Measurements from ENCODE around the gene TMEM161B. TPM values are rescaled to one million over a fixed set of nuclear protein-coding genes. Genes with fewer than 3 reads are reported as not detected.
"Not testable (repeated sequence)": the region's sequence is repeated elsewhere in the genome, so short reads cannot be mapped to it uniquely, and the experiment has no call there.

TMEM161B gene
- total RNA-seq, 2 donors from 2014 or later: 27.2 to 31.1 TPM

DNA sequence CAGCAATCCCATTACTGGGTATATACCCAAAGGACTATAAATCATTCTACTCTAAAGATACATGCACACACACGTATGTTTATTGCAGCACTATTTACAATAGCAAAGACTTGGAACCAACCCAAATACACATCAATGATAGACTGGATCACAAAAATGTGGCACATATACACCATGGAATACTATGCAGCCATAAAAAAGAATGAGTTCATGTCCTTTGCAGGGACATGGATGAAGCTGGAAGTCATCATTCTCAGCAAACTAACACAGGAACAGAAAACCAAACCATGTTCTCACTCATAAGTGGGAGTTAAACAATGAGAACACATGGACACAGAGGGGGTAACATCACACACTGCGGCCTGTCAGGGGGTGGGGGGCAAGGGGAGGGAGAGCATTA is 4.1 kb downstream of the TMEM161B start:
- Mint-ChIP-seq H3K27ac (peak overlapping the region; percentile 70), H3K4me1 (ENCODE audit: low read depth) (peaks cover 64% of the 10 kb centered on the region), H3K36me3 (ENCODE audit: insufficient read depth in 2 of 2) (peaks cover 20 to 26% of the 10 kb centered on the region in 2 donors)
- H3K4me3 Mint-ChIP-seq; H3K27me3 Mint-ChIP-seq (ENCODE audit: low read depth); DNase-seq; ATAC-seq (replicated peaks in 1 of 2); H3K9me3 Mint-ChIP-seq: not testable (repeated sequence)

DNA sequence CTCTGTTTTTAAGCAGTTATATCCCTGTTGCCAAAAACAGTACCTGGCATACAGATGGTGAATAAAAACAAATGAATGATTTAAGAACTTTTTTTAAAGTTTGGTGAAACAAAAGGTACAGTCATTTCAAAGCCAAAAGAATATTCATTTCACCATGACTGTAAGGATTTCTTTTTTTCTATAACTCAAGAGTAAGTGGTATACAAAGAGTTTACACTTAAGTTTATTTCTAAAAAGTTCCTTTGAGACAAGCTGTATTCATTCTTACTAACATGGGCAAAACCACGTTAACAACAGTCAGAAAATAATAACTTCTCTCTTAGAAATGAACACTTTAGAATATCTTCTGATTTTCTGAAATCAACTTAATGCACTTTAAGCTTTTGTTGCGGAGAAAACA is 5.3 kb downstream of the TMEM161B start:
- peak; percentile 53 to 65 for ATAC-seq (replicated peaks in 1 of 2)
- Mint-ChIP-seq H3K36me3 (ENCODE audit: insufficient read depth in 2 of 2) (peaks cover 12 to 26% of the 10 kb centered on the region in 2 donors), H3K27me3 (ENCODE audit: low read depth) (no peaks in the 10 kb centered on the region), H3K4me3 (peak overlapping the region in 1 of 2 donors; percentile 68), H3K9me3 (peaks cover 2 to 3% of the 10 kb centered on the region in 2 donors), H3K27ac (peak overlapping the region; percentile 48), H3K4me1 (ENCODE audit: low read depth) (peaks cover 67% of the 10 kb centered on the region)
- DNase-seq: no peak

DNA sequence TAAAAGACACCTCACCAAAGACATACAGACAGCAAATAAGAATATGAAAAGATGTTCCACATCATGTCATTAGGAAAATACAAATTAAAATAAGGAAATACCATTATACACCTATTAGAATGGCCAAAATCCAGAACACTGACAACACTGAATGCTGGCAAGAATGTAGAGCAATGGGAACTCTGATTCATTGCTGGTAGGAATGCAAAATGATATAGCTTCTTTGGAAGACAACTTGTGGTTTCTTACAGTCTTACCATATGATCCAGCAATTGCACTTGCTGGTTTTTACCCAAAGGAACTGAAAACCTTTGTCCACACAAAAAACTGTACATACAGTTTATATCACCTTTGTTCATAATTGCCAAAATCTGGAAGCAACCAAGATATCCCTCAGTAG is 6.5 kb downstream of the TMEM161B start:
- Mint-ChIP-seq H3K27me3 (ENCODE audit: low read depth) (no peaks in the 10 kb centered on the region), H3K9me3 (peaks cover 2 to 3% of the 10 kb centered on the region in 2 donors), H3K4me3 (peak overlapping the region in 1 of 2 donors; percentile 21), H3K4me1 (ENCODE audit: low read depth) (peaks cover 67% of the 10 kb centered on the region), H3K36me3 (ENCODE audit: insufficient read depth in 2 of 2) (peaks cover 12 to 26% of the 10 kb centered on the region in 2 donors), H3K27ac (no peak overlapping the region)
- ATAC-seq (replicated peaks in 1 of 2) (peak in 1 of 2 donors; percentile 25), DNase-seq (no peak)

GRCh38 chr5:88258636-88259035 is 10.0 kb downstream of the TMEM161B start:
- ATAC-seq (replicated peaks in 1 of 2) (no peak), DNase-seq (no peak)
- Mint-ChIP-seq H3K4me3 (no peak overlapping the region), H3K9me3 (no peaks in the 10 kb centered on the region), H3K27ac (no peak overlapping the region), H3K4me1 (ENCODE audit: low read depth) (peaks cover 61% of the 10 kb centered on the region), H3K36me3 (ENCODE audit: insufficient read depth in 2 of 2) (peaks cover 4 to 12% of the 10 kb centered on the region in 2 donors), H3K27me3 (ENCODE audit: low read depth) (no peaks in the 10 kb centered on the region)

GRCh38 chr5:88256872-88257271 is 11.8 kb downstream of the TMEM161B start:
- H3K36me3 Mint-ChIP-seq (ENCODE audit: insufficient read depth in 2 of 2): peaks cover 8 to 13% of the 10 kb centered on the region in 2 donors
- H3K27me3 Mint-ChIP-seq (ENCODE audit: low read depth): no peaks in the 10 kb centered on the region
- no peak for DNase-seq
- no peak overlapping the region for H3K4me3 Mint-ChIP-seq
- H3K9me3 Mint-ChIP-seq: no peaks in the 10 kb centered on the region
- no peak overlapping the region for H3K27ac Mint-ChIP-seq
- peaks cover 53% of the 10 kb centered on the region for H3K4me1 Mint-ChIP-seq (ENCODE audit: low read depth)
- no peak for ATAC-seq (replicated peaks in 1 of 2)

- Mint-ChIP-seq H3K4me3 (no peak overlapping the region), H3K27ac (no peak overlapping the region), H3K36me3 (ENCODE audit: insufficient read depth in 2 of 2) (peaks cover 7 to 10% of the 10 kb centered on the region in 2 donors), H3K27me3 (ENCODE audit: low read depth) (no peaks in the 10 kb centered on the region), H3K4me1 (ENCODE audit: low read depth) (peaks cover 51% of the 10 kb centered on the region), H3K9me3 (no peaks in the 10 kb centered on the region)
- no peak for DNase-seq
- no peak for ATAC-seq (replicated peaks in 1 of 2)
Measured at GRCh38 chr5:88256037-88256436, 12.6 kb downstream of the TMEM161B start.

- Mint-ChIP-seq H3K27ac (peak overlapping the region; percentile 7), H3K36me3 (ENCODE audit: insufficient read depth in 2 of 2) (peaks cover 9 to 10% of the 10 kb centered on the region in 2 donors), H3K27me3 (ENCODE audit: low read depth) (no peaks in the 10 kb centered on the region), H3K9me3 (no peaks in the 10 kb centered on the region), H3K4me1 (ENCODE audit: low read depth) (peaks cover 67% of the 10 kb centered on the region), H3K4me3 (peak overlapping the region in 1 of 2 donors; percentile 26)
- no peak for DNase-seq
- ATAC-seq (replicated peaks in 1 of 2): no peak
Measured at GRCh38 chr5:88254320-88254719, 14.3 kb downstream of the TMEM161B start.

DNA sequence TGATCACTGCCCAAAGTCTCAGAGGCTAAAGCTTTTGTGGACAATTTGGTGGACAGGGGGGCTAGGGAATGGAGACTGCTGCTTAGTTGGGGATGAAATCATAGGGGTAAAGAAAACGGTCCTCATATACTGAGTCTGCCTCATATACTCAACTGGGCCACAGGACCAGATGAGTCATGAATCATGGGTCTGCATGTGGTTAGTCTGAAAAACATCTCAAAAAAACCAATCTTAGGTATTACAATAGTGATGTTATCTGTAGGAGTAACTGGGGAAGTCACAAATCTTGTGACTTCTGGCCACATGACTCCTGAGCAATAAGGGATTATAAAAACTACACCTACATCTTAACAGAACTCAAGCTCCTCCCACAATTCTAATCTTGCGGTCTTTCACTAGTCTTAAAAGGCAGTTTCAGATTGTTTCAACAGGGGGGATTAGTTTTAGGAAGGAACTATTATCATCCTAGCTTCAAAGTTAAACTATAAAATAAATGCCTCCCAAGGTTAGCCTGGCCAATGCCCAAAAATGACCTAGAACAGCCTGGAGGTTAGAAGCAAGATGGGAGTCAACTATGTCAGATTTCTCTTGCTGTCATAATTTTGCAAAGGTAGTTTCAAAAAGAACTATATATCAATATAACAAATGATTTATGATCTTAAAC is 17.5 kb downstream of the TMEM161B start:
- ATAC-seq (replicated peaks in 1 of 2) (peak; percentile 96), DNase-seq (peak; percentile 40 to 56)
- Mint-ChIP-seq H3K4me1 (ENCODE audit: low read depth) (peaks cover 77% of the 10 kb centered on the region), H3K4me3 (peak overlapping the region; percentile 27 to 56), H3K27me3 (ENCODE audit: low read depth) (no peaks in the 10 kb centered on the region), H3K27ac (peak overlapping the region; percentile 8), H3K36me3 (ENCODE audit: insufficient read depth in 2 of 2) (peaks cover 10 to 15% of the 10 kb centered on the region in 2 donors), H3K9me3 (peaks cover 0 to 2% of the 10 kb centered on the region in 2 donors)

DNA sequence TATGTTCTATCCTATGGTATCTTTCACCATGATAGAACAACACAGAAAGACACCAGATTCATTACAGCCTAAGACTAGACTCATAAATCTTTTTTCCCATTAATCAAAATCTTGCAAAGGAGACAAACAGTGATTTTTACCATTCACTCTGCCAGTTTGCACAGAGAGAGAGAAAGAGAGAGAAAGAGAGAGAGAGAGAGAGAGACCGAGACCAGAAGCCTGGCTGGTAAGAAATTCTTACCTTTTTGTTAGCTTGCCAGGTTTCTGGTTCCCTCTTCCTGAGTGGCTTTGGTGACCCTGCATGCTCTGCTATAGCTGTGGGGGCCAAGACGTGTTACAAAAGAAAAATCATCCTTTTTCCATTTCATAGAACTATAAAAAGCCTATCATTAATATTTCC is 18.6 kb downstream of the TMEM161B start:
- no peak for DNase-seq
- no peak for ATAC-seq (replicated peaks in 1 of 2)
- H3K4me1 Mint-ChIP-seq (ENCODE audit: low read depth): peaks cover 76% of the 10 kb centered on the region
- no peaks in the 10 kb centered on the region for H3K27me3 Mint-ChIP-seq (ENCODE audit: low read depth)
- peaks cover 0 to 2% of the 10 kb centered on the region in 2 donors for H3K9me3 Mint-ChIP-seq
- H3K36me3 Mint-ChIP-seq (ENCODE audit: insufficient read depth in 2 of 2): peaks cover 10 to 15% of the 10 kb centered on the region in 2 donors
- H3K4me3 Mint-ChIP-seq: peak overlapping the region; percentile 52 to 56
- H3K27ac Mint-ChIP-seq: peak overlapping the region; percentile 89

GRCh38 chr5:88248743-88249540 is 19.7 kb downstream of the TMEM161B start:
- peaks cover 0 to 2% of the 10 kb centered on the region in 2 donors for H3K9me3 Mint-ChIP-seq
- H3K4me3 Mint-ChIP-seq: peak overlapping the region; percentile 52 to 56
- ATAC-seq (replicated peaks in 1 of 2) (peak; percentile 37 to 39), DNase-seq (peak in 1 of 2 donors; percentile 8)
- peaks cover 75% of the 10 kb centered on the region for H3K4me1 Mint-ChIP-seq (ENCODE audit: low read depth)
- peak overlapping the region; percentile 89 for H3K27ac Mint-ChIP-seq
- H3K27me3 Mint-ChIP-seq (ENCODE audit: low read depth): no peaks in the 10 kb centered on the region
- H3K36me3 Mint-ChIP-seq (ENCODE audit: insufficient read depth in 2 of 2): peaks cover 10 to 13% of the 10 kb centered on the region in 2 donors

- Mint-ChIP-seq H3K36me3 (ENCODE audit: insufficient read depth in 2 of 2) (peaks cover 7 to 10% of the 10 kb centered on the region in 2 donors), H3K27ac (peak overlapping the region; percentile 89), H3K27me3 (ENCODE audit: low read depth) (no peaks in the 10 kb centered on the region), H3K4me1 (ENCODE audit: low read depth) (peaks cover 79% of the 10 kb centered on the region), H3K4me3 (peak overlapping the region; percentile 52 to 56), H3K9me3 (peaks cover 0 to 2% of the 10 kb centered on the region in 2 donors)
- DNase-seq (no peak), ATAC-seq (replicated peaks in 1 of 2) (no peak)
Measured at GRCh38 chr5:88248094-88248493, 20.6 kb downstream of the TMEM161B start.

GRCh38 chr5:88245893-88246244 is 22.8 kb downstream of the TMEM161B start:
- H3K4me1 Mint-ChIP-seq (ENCODE audit: low read depth): peaks cover 69% of the 10 kb centered on the region
- no peak overlapping the region for H3K4me3 Mint-ChIP-seq
- peaks cover 0 to 2% of the 10 kb centered on the region in 2 donors for H3K9me3 Mint-ChIP-seq
- H3K27ac Mint-ChIP-seq: no peak overlapping the region
- H3K36me3 Mint-ChIP-seq (ENCODE audit: insufficient read depth in 2 of 2): peaks cover 3 to 6% of the 10 kb centered on the region in 2 donors
- H3K27me3 Mint-ChIP-seq (ENCODE audit: low read depth): no peaks in the 10 kb centered on the region
- no peak for ATAC-seq (replicated peaks in 1 of 2)
- no peak for DNase-seq

DNA sequence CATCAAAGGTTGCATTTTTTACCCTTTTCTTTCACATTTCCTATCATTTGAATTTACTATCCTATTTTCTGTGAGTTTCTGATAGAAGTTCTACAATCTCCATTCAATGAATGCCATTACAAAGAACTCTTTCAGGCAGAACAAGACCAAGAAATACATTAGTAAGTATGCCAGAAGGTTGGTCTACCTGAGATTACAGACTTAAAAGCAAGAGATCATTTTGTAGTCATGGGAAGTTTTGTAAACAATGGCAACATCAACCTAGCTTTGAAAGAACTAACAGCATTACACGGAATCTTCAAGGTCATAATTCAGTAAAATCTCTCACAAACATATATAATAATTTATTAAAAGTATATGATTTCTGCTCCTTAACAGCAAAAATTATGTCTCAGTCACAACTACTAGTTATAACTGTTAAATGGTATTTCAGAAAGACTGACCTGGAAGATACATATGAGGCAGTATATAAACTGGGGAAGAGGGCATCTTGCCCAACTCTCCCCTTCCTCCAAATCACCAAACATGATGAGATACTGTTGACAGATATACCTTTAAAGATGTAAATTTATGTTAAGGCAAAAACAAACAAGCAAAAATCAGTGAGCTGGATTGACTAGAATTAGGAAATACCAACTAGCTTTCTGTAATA is 23.3 kb downstream of the TMEM161B start:
- no peak for ATAC-seq (replicated peaks in 1 of 2)
- H3K4me3 Mint-ChIP-seq: no peak overlapping the region
- peaks cover 64% of the 10 kb centered on the region for H3K4me1 Mint-ChIP-seq (ENCODE audit: low read depth)
- no peaks in the 10 kb centered on the region for H3K27me3 Mint-ChIP-seq (ENCODE audit: low read depth)
- H3K9me3 Mint-ChIP-seq: peaks cover 0 to 2% of the 10 kb centered on the region in 2 donors
- no peak overlapping the region for H3K27ac Mint-ChIP-seq
- H3K36me3 Mint-ChIP-seq (ENCODE audit: insufficient read depth in 2 of 2): peaks cover 3 to 6% of the 10 kb centered on the region in 2 donors
- no peak for DNase-seq

All from activated T-cell treated with anti-CD3 and anti-CD28 coated beads, Interleukin-2, amount 50 U/mL, for 72 hours (primary cell).